ENCODE data around the gene ZEB2. TPM values are rescaled to one million over a fixed set of nuclear protein-coding genes. Genes with fewer than 3 reads are reported as not detected.

Gene ZEB2
- total RNA-seq, 2 donors from 2014 or later: 4.1 to 6.1 TPM

DNA sequence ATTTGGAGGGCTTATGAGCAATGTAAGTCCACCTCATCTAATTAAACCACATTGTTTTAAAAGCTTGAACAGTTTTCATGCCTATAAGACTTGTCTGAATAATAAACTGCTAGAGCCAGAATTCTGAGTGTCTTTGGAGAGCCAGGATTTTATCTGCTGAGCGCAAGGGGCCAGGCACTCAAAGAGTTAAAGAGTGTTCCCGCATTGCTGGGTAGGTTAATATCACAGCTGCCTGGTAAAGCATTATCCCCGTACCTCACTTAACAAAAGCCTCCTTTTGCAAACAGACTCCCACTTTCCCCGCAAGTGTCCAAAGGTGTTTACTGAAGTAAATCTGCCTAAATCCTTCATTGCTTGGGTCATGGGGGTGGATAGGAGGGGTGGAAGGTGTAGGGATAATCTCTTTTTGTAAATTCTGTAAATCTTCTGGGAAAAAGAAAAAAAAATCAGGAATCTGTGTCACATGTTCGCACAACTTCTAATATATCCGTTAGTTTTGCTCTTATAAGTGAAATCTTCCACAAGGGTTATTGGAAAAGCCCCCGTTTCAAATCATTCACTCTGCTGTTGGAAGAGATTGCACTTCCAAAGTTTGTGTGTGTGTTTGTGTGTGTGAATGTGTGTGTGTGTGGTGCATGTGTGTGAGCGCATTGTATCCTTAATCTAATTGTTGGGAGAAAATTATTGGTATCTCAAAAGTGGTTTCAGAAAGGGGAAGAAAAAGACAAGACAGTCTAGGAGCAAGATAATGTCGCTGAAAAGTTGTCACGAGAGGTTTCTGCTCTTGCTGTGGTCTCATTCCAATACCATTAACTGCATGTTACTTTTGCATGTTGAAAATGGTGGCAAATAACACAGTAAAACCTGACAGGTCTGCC is 10.7 kb downstream of the ZEB2 start:
- DNase-seq (ENCODE audit: low spot score in 2 of 2): no peak
- ATAC-seq: no peak
- Mint-ChIP-seq H3K27ac (no peak overlapping the region), H3K9me3 (no peaks in the 10 kb centered on the region), H3K36me3 (no peaks in the 10 kb centered on the region)

DNA sequence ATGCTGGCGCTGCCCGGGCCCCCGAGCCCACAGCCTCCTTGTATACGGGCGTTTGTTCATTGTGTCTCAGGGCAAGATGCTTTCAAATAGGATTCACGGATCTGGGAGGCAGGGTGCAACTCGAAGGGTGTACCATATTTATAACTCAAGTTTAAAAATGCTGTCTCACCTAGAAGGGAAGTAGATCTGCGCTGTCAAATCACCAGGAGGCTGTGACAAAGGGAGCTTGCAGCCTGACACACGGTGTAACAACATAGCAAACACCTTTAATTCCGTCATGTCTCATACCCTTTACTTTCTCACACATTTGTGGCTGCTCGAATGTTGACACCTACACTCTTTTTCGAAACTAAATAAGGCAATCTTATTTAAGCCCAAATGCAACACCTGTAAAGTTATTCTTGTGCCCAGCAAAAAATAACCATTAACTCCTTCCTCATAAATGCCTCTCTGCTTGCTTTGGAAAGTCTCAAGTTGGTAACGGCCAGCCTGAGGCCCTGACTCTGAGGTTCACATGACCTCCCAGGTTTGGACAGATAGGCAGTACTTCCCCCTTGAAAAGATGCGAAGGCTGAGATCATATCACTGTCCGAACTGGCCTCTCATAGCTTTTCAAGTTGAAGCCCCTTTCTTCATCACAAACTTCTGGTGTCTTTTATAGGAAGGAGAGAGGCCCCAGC is 11.6 kb downstream of the ZEB2 start:
- ATAC-seq (no peak), DNase-seq (ENCODE audit: low spot score in 2 of 2) (no peak)
- Mint-ChIP-seq H3K9me3 (no peaks in the 10 kb centered on the region), H3K36me3 (no peaks in the 10 kb centered on the region), H3K27ac (no peak overlapping the region)

DNA sequence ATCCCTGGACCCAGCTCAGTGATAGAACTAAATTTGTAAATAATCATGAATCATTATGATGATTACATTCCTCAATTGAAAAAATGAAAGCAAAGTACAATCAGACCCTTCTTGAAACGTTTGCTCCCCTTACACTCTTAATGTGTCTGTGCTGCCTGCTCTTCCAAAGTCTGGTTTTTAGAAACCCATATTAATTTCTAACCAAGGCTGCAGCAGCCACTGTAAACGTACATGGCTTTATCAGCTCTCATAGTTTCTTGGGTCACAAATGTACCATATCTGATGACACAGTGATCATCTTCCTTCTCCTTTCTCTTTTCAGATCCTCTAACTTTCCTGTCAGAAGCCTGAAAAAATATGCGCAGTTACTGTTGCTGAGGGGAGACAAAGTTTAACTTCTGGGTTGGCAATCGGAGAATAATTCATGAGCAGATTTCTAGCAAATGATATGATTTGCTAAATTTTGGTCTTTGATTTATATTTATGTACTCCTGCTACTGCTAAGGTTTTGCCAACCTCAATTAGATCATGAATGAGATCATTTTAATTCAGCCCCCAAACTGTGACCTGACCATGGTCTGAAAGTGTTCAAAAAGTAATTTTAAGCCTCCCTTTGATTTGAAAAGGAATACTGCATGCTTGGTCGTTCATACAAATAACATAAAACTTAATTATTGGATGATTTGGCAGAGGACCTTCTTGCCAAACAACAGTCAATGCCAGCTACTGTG is 12.3 kb downstream of the ZEB2 start:
- no peak for DNase-seq (ENCODE audit: low spot score in 2 of 2)
- ATAC-seq: no peak
- H3K9me3 Mint-ChIP-seq: no peaks in the 10 kb centered on the region
- H3K36me3 Mint-ChIP-seq: no peaks in the 10 kb centered on the region
- H3K27ac Mint-ChIP-seq: no peak overlapping the region

DNA sequence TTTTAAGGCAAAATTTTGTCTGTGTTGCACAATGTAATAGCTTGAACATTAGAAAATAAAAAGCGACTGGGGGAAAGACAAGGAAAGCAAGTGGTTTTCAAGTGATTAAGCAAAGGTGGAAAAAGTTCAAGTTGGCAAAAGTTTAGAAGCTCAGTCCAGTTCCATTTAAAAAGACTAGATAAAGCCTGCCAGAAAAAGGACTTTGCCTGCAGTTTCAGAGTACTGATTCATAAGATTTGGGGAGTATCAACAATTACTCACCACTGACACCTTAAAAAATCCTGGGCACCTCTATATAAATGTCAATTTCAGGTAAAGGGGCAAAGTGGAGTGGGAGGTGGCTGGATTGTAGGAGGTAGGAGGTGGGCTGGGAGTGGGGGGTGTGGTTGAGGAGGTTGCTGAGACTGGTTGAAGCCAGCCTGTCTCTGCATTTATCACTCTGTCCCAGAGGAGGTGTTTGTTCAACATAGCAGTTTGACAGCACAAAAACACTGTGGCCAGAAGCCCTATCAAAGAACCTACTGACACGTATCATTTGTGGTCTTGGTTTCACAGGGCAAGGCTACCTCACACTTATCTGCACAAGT is 14.6 kb downstream of the ZEB2 start:
- Mint-ChIP-seq H3K27ac (no peak overlapping the region), H3K36me3 (no peaks in the 10 kb centered on the region), H3K9me3 (no peaks in the 10 kb centered on the region)
- DNase-seq (ENCODE audit: low spot score in 2 of 2) (no peak), ATAC-seq (peak; percentile 33 to 64)

DNA sequence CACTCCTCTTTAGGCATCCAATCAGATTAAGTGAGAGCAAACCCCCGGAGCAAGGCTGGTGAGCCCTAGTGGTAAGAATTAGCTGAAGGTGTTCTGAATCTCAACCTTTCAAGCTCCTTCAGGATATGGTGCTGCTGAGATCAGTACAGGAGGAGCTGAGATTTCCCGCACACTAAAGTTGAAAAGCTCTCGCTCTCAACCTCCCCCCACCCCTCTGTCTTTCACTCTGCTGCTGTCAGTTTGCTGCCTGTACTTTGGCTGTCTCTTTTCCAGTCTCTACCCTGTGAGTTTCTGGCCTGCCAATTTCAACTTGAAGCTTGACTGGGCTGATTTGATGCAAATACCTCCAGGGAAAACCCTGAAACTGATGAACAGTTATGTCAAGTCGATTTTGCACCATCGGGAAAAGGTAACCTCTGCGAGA is 15.7 kb downstream of the ZEB2 start:
- no peak for DNase-seq (ENCODE audit: low spot score in 2 of 2)

DNA sequence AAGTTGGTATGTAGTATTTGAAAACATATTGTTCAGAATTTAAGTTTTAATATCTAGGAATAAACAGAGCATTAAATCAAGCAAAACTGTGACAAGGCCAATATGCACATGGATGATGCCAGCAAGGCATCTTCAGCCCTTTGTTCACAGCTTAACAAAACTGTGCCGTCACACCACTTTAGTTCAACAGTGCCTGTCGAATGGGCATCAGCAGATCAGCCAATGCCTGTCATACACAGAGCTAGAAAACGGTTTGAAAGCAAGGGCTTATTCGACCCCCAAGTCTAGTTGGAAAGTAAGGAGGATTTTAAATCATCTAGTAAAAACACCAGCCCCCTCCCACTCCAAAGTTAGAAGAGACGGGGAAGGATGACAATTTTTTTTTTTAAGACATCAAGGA is 16.7 kb downstream of the ZEB2 start:
- ATAC-seq (no peak), DNase-seq (ENCODE audit: low spot score in 2 of 2) (no peak)
- no peaks in the 10 kb centered on the region for H3K36me3 Mint-ChIP-seq
- no peaks in the 10 kb centered on the region for H3K9me3 Mint-ChIP-seq
- H3K27ac Mint-ChIP-seq: no peak overlapping the region

More for the DNA sequence above, 15.7 kb downstream of the ZEB2 start:
- Mint-ChIP-seq H3K9me3 (no peaks in the 10 kb centered on the region), H3K27ac (no peak overlapping the region), H3K36me3 (no peaks in the 10 kb centered on the region)
- no peak for ATAC-seq

DNA sequence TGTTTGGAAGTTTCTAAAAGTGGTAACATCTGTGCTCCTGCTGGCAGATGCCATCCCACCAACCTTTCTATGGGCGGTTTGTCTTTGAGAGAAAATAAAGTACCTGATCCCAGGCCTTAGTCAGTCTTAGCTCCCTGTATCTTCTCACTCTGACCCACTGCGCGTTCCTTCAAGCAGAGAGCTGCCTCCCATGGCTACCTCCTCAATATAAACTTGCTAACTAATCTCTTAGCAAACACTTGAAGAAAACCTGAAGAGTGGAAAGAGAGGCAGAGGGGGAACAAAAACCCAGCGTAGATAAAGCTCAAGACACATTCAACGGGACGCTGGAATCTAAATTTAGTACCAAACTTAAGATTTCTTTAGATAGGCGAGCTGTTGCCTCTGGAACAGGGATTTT is 17.6 kb downstream of the ZEB2 start:
- Mint-ChIP-seq H3K9me3 (no peaks in the 10 kb centered on the region), H3K36me3 (no peaks in the 10 kb centered on the region), H3K27ac (no peak overlapping the region)
- DNase-seq (ENCODE audit: low spot score in 2 of 2): no peak
- ATAC-seq: no peak

DNA sequence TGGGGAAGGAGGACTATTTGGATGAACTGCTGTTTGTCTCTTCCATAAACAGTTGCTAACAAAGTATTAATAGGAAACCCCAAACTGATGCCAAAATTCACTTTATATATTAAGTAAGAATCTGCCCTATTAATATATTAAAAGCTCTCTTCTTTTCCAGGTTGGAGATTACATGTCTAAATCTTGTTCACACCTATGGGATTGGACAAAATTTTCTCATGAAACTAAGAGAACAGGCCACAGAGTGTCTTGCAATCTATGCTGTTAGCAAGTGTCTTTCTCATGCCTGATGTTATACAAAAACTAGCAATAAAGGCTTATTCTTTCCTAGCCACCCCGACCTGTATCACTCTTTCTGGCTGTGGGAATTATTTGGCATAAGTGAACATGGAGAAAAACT is 18.3 kb downstream of the ZEB2 start:
- Mint-ChIP-seq H3K36me3 (no peaks in the 10 kb centered on the region), H3K27ac (no peak overlapping the region), H3K9me3 (no peaks in the 10 kb centered on the region)
- DNase-seq (ENCODE audit: low spot score in 2 of 2): no peak
- ATAC-seq: no peak

DNA sequence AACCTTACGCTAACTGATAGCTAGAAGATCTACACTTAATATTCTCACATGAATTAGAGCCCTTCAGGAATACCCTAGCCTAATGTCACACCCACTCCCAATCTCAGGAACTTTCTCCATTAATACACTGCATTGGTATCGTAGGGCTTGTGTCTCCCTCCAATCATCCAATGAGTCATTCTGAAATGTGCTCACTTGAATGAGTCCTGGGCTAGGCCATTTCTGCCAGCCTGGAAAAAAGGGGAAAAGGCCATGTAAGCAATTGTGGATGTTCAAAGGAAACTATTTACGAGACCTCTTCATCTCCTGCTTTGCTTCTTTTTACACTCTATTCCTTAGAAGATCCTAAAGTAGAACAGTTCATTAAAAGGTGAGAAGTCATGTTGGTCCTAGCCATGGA is 18.8 kb downstream of the ZEB2 start:
- DNase-seq (ENCODE audit: low spot score in 2 of 2): no peak
- H3K9me3 Mint-ChIP-seq: no peaks in the 10 kb centered on the region
- no peak for ATAC-seq
- no peaks in the 10 kb centered on the region for H3K36me3 Mint-ChIP-seq
- H3K27ac Mint-ChIP-seq: no peak overlapping the region

DNA sequence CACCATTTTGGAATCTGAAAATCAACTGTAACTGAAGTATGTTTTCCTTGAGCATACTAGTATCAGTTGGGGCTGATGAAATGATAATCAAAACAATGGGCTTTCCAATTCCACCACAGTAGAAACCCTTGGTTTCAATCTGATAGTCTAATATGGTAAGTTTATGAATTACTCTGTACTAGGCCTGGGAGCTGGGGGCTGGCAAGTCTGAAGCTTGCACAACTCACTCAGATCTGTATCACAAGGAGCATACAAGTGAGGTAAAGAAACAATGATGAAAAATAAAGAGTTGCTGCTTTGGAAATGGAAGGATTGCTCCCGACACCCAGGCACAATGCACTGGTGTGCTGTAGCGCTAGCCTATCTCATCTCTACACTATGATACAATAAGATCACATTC is 19.4 kb downstream of the ZEB2 start:
- Mint-ChIP-seq H3K9me3 (no peaks in the 10 kb centered on the region), H3K27ac (no peak overlapping the region), H3K36me3 (no peaks in the 10 kb centered on the region)
- peak in 1 of 2 donors; percentile 42 for ATAC-seq
- DNase-seq (ENCODE audit: low spot score in 2 of 2): no peak

DNA sequence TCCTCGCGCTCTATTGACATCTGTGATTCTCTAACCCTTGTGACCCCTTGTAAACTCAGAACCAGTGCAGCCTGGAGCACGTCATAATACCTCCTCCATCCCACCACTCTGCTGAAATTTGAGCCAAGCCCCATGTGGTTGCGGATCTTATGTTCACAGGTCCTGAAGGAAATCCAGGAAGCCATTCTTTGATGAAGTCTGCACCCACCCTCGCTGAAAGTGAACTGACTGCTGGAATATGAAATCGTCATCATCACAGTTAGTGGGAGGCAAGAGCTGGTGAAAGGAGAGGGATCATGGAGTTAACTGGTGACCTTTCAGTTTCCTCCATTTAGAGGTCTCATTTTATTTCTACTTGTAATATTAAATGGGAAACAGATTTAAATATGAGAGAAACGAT is 21.6 kb downstream of the ZEB2 start:
- ATAC-seq (peak in 1 of 2 donors; percentile 43), DNase-seq (ENCODE audit: low spot score in 2 of 2) (no peak)
- no peaks in the 10 kb centered on the region for H3K36me3 Mint-ChIP-seq
- H3K27ac Mint-ChIP-seq: no peak overlapping the region
- H3K9me3 Mint-ChIP-seq: no peaks in the 10 kb centered on the region

DNA sequence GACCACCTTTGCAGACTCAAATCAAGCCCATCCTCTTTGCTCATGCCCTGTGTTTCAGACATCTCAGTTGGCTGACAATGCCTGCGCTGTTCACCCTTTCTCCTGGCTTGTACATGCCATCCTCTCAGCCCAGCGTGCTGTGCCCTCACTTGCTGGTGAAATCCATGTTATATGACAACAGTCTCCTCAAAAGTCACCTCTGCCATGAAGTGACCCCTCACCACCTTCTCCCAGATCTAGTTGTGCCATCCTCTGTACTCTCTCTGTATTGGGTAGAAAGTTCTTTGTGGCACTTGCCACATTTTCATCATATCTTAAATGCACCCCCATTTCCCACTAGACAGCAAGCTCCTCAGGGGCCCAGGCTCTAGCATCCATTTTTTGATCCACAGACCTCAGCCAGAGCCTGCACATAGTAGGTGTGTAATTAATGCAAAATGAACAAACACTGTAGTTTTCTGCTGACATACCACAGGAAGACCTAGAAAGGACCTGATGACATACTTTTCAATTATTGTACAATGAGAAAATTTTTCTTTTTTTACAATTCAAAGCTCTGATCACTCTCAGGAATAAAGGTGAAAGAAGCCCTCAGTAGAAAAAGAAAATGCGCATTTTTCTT is 22.8 kb downstream of the ZEB2 start:
- Mint-ChIP-seq H3K27ac (no peak overlapping the region), H3K36me3 (no peaks in the 10 kb centered on the region), H3K9me3 (no peaks in the 10 kb centered on the region)
- ATAC-seq: peak in 1 of 2 donors; percentile 29
- DNase-seq (ENCODE audit: low spot score in 2 of 2): no peak

DNA sequence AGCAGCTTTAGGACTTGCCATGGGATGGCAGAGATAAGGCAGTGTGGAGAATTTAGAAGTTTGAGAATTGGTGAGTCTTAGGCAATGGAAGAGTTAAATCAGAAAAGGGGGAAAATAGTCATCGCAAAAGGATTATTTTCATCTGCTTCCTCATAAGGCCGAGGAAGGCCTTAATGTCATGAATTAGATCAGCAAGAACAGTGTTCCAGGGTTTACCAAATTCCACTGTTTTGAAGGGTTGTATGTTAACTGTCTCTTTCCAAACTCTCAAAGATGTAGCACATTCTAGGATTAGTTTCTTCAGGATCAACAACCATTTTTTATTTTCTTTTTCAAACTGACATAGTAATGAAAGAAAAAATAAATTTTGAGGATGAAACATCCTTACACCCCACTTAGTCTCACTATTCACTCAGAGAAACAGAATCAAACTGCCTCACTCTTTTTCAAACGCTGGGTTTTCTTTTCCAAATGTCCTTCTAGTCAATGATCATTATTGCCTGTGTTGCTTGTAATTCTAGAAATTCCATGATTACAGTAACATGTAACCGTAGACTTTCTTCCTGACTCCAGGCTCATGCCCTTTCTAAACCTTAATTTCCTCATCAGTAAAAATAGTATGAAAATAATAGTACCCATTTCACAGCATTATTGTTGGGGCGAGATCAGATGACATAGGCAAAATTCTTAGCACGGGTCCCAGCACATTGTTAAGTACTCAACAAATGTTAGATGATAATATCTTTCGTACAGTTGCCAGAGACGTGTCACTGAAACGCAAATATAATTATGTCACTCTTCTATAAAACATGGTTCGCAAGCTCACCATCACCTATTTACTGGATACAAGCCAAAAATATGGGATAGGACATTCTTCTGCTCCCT is 23.6 kb downstream of the ZEB2 start:
- Mint-ChIP-seq H3K36me3 (no peaks in the 10 kb centered on the region), H3K27ac (no peak overlapping the region), H3K9me3 (no peaks in the 10 kb centered on the region)
- DNase-seq (ENCODE audit: low spot score in 2 of 2) (no peak), ATAC-seq (no peak)

DNA sequence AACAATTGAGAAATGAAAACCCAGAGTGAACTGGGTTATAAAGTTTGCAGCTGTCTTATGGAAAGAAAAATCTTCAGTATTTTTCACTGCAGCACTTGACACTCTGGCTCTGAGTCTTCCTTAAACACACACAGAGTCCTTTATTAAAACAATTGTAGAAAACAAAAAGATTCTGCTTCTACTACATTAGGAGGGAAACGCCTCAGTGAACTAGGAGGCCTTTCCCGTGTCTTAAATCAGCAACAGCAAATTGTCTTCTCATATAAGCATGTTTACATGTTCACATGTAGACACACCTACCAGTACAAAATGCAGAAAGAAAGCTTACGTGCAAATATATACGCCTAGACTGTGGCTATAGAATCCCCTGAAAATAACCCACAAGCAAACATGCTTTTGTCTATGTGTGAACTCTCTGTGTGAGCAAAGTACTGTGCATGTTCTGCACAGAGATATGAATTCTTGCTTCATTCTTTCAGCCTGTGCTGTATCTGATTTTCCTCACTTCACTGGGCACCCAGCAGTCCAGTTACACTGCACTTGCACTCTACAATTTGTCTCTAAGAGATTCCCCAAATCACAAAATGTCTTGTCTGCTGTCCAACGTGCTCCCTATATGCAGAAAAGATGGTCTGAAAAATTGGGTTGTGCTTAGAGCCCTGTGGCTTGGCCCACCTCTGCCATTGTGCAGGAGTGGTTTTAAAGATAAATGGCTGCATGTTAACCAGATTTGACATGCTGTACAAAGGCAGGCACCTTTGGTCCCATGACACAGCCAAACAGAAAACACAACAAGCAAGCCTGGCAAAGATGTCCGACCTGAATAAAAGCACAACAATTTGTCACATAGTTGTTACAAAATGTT is 24.5 kb downstream of the ZEB2 start:
- Mint-ChIP-seq H3K9me3 (no peaks in the 10 kb centered on the region), H3K36me3 (no peaks in the 10 kb centered on the region), H3K27ac (no peak overlapping the region)
- no peak for DNase-seq (ENCODE audit: low spot score in 2 of 2)
- ATAC-seq: no peak

Measured in activated naive CD4-positive, alpha-beta T cell treated with anti-CD3 and anti-CD28 coated beads, Interleukin-2, amount 50 U/mL, for 72 hours (primary cell).